Measurements from ENCODE around the gene BRD3. TPM values are rescaled to one million over a fixed set of nuclear protein-coding genes. Genes with fewer than 3 reads are reported as not detected.

Gene BRD3
- total and polyA plus RNA-seq, 2 of the 8 experiments (the other 6 are each of a cell fraction or from before 2014, with no cell fraction given), result 31.0 to 82.7 TPM

- DNase-seq (ENCODE audit: low read depth in 1 of 2, low spot score in 2 of 2) (no peak), FAIRE-seq (no peak)
- Histone ChIP-seq H3K9me3 (ENCODE audit: insufficient read depth in 2 of 2, low read depth in 1 of 2, low read length in 1 of 2) (no peaks in the 10 kb centered on the region), H3K56ac (replicated peaks; ENCODE audit: insufficient read length, low read depth, low read length) (no peak overlapping the region), H4K91ac (replicated peaks; ENCODE audit: insufficient read length, low read length) (no peak overlapping the region), H3K4me1 (replicated peaks in 1 of 4; ENCODE audit: control insufficient read depth in 3 of 4, insufficient read depth in 4 of 4, low read length in 3 of 4) (peaks cover 0 to 6% (median 2%) of the 10 kb centered on the region in 4 experiments; a peak in 4 of 7 replicates), H3K18ac (ENCODE audit: extremely low read depth, low read length) (no peak overlapping the region), H3K4ac (replicated peaks; ENCODE audit: insufficient read length, low read depth, low read length) (no peak overlapping the region), H2AFZ (ENCODE audit: low read length) (no peak overlapping the region), H4K20me1 (replicated peaks in 1 of 2; ENCODE audit: control insufficient read depth in 1 of 2, insufficient read depth in 2 of 2, low read length in 2 of 2) (peaks cover 32 to 40% of the 10 kb centered on the region in 2 experiments), H2BK20ac (ENCODE audit: low read length) (no peak overlapping the region), H2BK12ac (ENCODE audit: low read depth, low read length) (no peak overlapping the region), H3K79me2 (ENCODE audit: control insufficient read depth in 1 of 2, insufficient read depth in 2 of 2, low read length in 2 of 2) (peaks cover 5 to 44% of the 10 kb centered on the region in 2 experiments; a peak in 3 of 4 replicates), H2BK5ac (ENCODE audit: low read depth, low read length) (no peak overlapping the region), H3K4me2 (ENCODE audit: insufficient read depth in 1 of 2, low read depth in 2 of 2, low read length in 2 of 2) (no peak overlapping the region), H3K79me1 (ENCODE audit: low read depth, low read length) (peaks cover 17% of the 10 kb centered on the region), H4K8ac (ENCODE audit: extremely low read depth, insufficient read depth, low read length) (no peak overlapping the region), H4K5ac (ENCODE audit: insufficient read length, low read depth, low read length) (no peak overlapping the region), H3K27me3 (replicated peaks in 1 of 4; ENCODE audit: control insufficient read depth in 3 of 4, extremely low read depth in 1 of 4, insufficient read depth in 3 of 4, low read length in 3 of 4) (no peaks in the 10 kb centered on the region), H3K4me3 (ENCODE audit: extremely low read depth in 1 of 4, insufficient read depth in 2 of 4, low read depth in 3 of 4, low read length in 4 of 4) (no peak overlapping the region), H2AK5ac (ENCODE audit: low read depth, low read length) (no peak overlapping the region), H3K23me2 (ENCODE audit: low read depth, low read length) (no peaks in the 10 kb centered on the region), H2BK120ac (replicated peaks; ENCODE audit: low read depth, low read length) (no peak overlapping the region), H3K14ac (ENCODE audit: insufficient read length) (no peak overlapping the region), H3K27ac (ENCODE audit: low read depth, low read length) (no peak overlapping the region), H2BK15ac (ENCODE audit: low read length) (no peak overlapping the region), H3K36me3 (ENCODE audit: control insufficient read depth in 2 of 4, insufficient read depth in 4 of 4, low read length in 3 of 4) (peaks cover 12 to 48% (median 44%) of the 10 kb centered on the region in 4 experiments), H3K23ac (ENCODE audit: insufficient read length) (no peak overlapping the region), H3K9ac (replicated peaks in 1 of 4; ENCODE audit: extremely low read depth in 1 of 4, low read depth in 3 of 4, low read length in 3 of 4) (no peak overlapping the region)
- WGBS, 2 experiments (ENCODE audit: extremely low coverage in 1 of 2, insufficient coverage in 1 of 2, insufficient read length in 1 of 2, insufficient replicate concordance in 2 of 2, low coverage in 1 of 2, low lambda C conversion rate in 2 of 2, missing lambda C conversion rate in 1 of 2), result 88% methylated on average over 3 of the region's 3 CpGs; no CpG with 5 or more reads in 1 of the 2 experiments
- ChIA-PET POLR2A (ENCODE audit: partially characterized antibody) (interaction anchor here (1.3 to 3.9 kb wide), 2 partner anchors 13 to 23 kb away, joined by 3 to 19 read pairs; no protein-coding TSS in a partner anchor), CTCF (ENCODE audit: partially characterized antibody) (interaction anchor here (0.8 to 2.3 kb wide), 3 partner anchors 9 to 18 kb away, joined by 3 to 7 read pairs (median 3); no protein-coding TSS in a partner anchor)
- TF ChIP-seq RNF2 (IDR thresholded peaks at IDR 0.05; ENCODE audit: borderline replicate concordance, low read depth, low read length, missing control alignments, poor library complexity, severe bottlenecking) (no peak), SIN3A (conservative IDR thresholded peaks at IDR 0.05 in 1 of 2, IDR thresholded peaks at IDR 0.05 in 1 of 2; ENCODE audit: low read depth in 1 of 2, low read length in 2 of 2) (no peak), POU5F1 (IDR thresholded peaks at IDR 0.05; ENCODE audit: low read depth, low read length) (no peak), CHD2 (IDR thresholded peaks at IDR 0.05; ENCODE audit: low read length) (no peak), TAF7 (optimal IDR thresholded peaks at IDR 0.05; ENCODE audit: borderline replicate concordance, low read depth, low read length) (no peak), SAP30 (IDR thresholded peaks at IDR 0.05; ENCODE audit: insufficient read depth, insufficient replicate concordance, low read length) (no peak), SUZ12 (IDR thresholded peaks at IDR 0.05; ENCODE audit: low read length) (no peak), SRF (IDR thresholded peaks at IDR 0.05; ENCODE audit: low read depth, low read length) (no peak), E2F6 (IDR thresholded peaks at IDR 0.05) (no peak), BACH1 (IDR thresholded peaks at IDR 0.05; ENCODE audit: low read length) (no peak), JUND (IDR thresholded peaks at IDR 0.05; ENCODE audit: low read length) (no peak), BCL11A (IDR thresholded peaks at IDR 0.05; ENCODE audit: low read depth in 2 of 2, low read length in 2 of 2) (no peak), EZH2 (IDR thresholded peaks at IDR 0.05; ENCODE audit: low read depth, low read length, severe bottlenecking) (no peak)
Observed at GRCh38 chr9:134052491-134052890, 15.3 kb downstream of the BRD3 start.
